ENCODE data around the gene TPRN. TPM values are rescaled to one million over a fixed set of nuclear protein-coding genes. Genes with fewer than 3 reads are reported as not detected.

TPRN gene
- total RNA-seq, 1 donor from 2014 or later: 3.4 TPM

- Mint-ChIP-seq H3K27ac (no peak overlapping the region), H3K27me3 (ENCODE audit: insufficient read depth, low read depth) (peaks cover 4% of the 10 kb centered on the region), H3K4me1 (no peaks in the 10 kb centered on the region), H3K36me3 (peaks cover 3% of the 10 kb centered on the region), H3K4me3 (no peak overlapping the region), H3K9me3 (no peaks in the 10 kb centered on the region)
- Histone ChIP-seq H3K9ac (no peak overlapping the region), H3K4me3 (no peak overlapping the region), H3K4me2 (no peak overlapping the region), H3K79me2 (ENCODE audit: low read depth) (no peaks in the 10 kb centered on the region), H3K9me3 (ENCODE audit: low read depth) (no peaks in the 10 kb centered on the region), H3K27ac (no peak overlapping the region), H3K4me1 (no peaks in the 10 kb centered on the region), H4K20me1 (ENCODE audit: low read depth) (peaks cover 19% of the 10 kb centered on the region), H3K36me3 (no peaks in the 10 kb centered on the region), H3K27me3 (peaks cover 14% of the 10 kb centered on the region), H2AFZ (replicated peaks) (no peak overlapping the region), H3F3A (ENCODE audit: low read depth) (peaks cover 10% of the 10 kb centered on the region)
- no peak for DNase-seq (ENCODE audit: low spot score)
- no peak for TF ChIP-seq CTCF (IDR thresholded peaks at IDR 0.05)
- TF ChIP-seq EZH2 (IDR thresholded peaks at IDR 0.05): no peak
- no peak for TF ChIP-seq EZH2phosphoT487 (IDR thresholded peaks at IDR 0.05)
Observed at GRCh38 chr9:137180491-137180890, 20.1 kb downstream of the TPRN start.

GRCh38 chr9:137179761-137180160 lies 20.8 kb downstream of the TPRN start:
- Mint-ChIP-seq H3K27ac (no peak overlapping the region), H3K4me3 (no peak overlapping the region), H3K36me3 (peaks cover 3% of the 10 kb centered on the region), H3K4me1 (no peaks in the 10 kb centered on the region), H3K9me3 (no peaks in the 10 kb centered on the region), H3K27me3 (ENCODE audit: insufficient read depth, low read depth) (peaks cover 4% of the 10 kb centered on the region)
- H3K4me3 ChIP-seq: no peak overlapping the region
- no peak overlapping the region for H3K4me2 ChIP-seq
- DNase-seq (ENCODE audit: low spot score): no peak
- no peak overlapping the region for H3K27ac ChIP-seq
- no peaks in the 10 kb centered on the region for H3K9me3 ChIP-seq (ENCODE audit: low read depth)
- peaks cover 21% of the 10 kb centered on the region for H3K27me3 ChIP-seq
- no peak overlapping the region for H3K9ac ChIP-seq
- H3K4me1 ChIP-seq: peaks cover 6% of the 10 kb centered on the region
- no peaks in the 10 kb centered on the region for H3K79me2 ChIP-seq (ENCODE audit: low read depth)
- no peak overlapping the region for H2AFZ ChIP-seq (replicated peaks)
- H3F3A ChIP-seq (ENCODE audit: low read depth): peaks cover 10% of the 10 kb centered on the region
- no peaks in the 10 kb centered on the region for H3K36me3 ChIP-seq
- peaks cover 26% of the 10 kb centered on the region for H4K20me1 ChIP-seq (ENCODE audit: low read depth)
- TF ChIP-seq CTCF (IDR thresholded peaks at IDR 0.05) (no peak), EZH2 (IDR thresholded peaks at IDR 0.05) (no peak), EZH2phosphoT487 (IDR thresholded peaks at IDR 0.05) (no peak)

GRCh38 chr9:137178939-137179630 lies 21.5 kb downstream of the TPRN start:
- Histone ChIP-seq H3K9me3 (ENCODE audit: low read depth) (no peaks in the 10 kb centered on the region), H4K20me1 (ENCODE audit: low read depth) (peaks cover 33% of the 10 kb centered on the region), H3K79me2 (ENCODE audit: low read depth) (no peaks in the 10 kb centered on the region), H3K36me3 (no peaks in the 10 kb centered on the region), H3K4me1 (peaks cover 11% of the 10 kb centered on the region), H3K27ac (no peak overlapping the region), H3F3A (ENCODE audit: low read depth) (peaks cover 10% of the 10 kb centered on the region), H3K4me3 (no peak overlapping the region), H3K27me3 (peaks cover 28% of the 10 kb centered on the region), H2AFZ (replicated peaks) (no peak overlapping the region), H3K9ac (no peak overlapping the region), H3K4me2 (no peak overlapping the region)
- H3K4me3 Mint-ChIP-seq: no peak overlapping the region
- no peak for TF ChIP-seq EZH2 (IDR thresholded peaks at IDR 0.05)
- no peak for TF ChIP-seq EZH2phosphoT487 (IDR thresholded peaks at IDR 0.05)
- no peak for TF ChIP-seq CTCF (IDR thresholded peaks at IDR 0.05)
- DNase-seq (ENCODE audit: low spot score): no peak
- peaks cover 3% of the 10 kb centered on the region for H3K36me3 Mint-ChIP-seq
- no peaks in the 10 kb centered on the region for H3K9me3 Mint-ChIP-seq
- H3K27me3 Mint-ChIP-seq (ENCODE audit: insufficient read depth, low read depth): peaks cover 4% of the 10 kb centered on the region
- no peak overlapping the region for H3K27ac Mint-ChIP-seq
- no peaks in the 10 kb centered on the region for H3K4me1 Mint-ChIP-seq

Measured in neural progenitor cell (in vitro differentiated cells).